ENCODE results near the gene TPSG1.

- TF ChIP-seq POLR2A (IDR thresholded peaks at IDR 0.05) (no peak), CTCF (IDR thresholded peaks at IDR 0.05) (no peak)
Measured at GRCh38 chr16:1220098-1220728, 4.9 kb downstream of the TPSG1 start.

Data from heart left ventricle (tissue), 13 donors.